HepG2 (cell line): ENCODE measurements around the gene ZNF582. TPM values are rescaled to one million over a fixed set of nuclear protein-coding genes. Genes with fewer than 3 reads are reported as not detected.
A peak's percentile ranks its signal among the peaks of the same experiment; 100 is the strongest.

ENCODE experiments used
- AHR ChIP-seq: IDR thresholded peaks from 2 replicates; pipeline ENCODE4 v1.6.1; 2018; ENCODE audit warnings: missing genetic modification reagents, missing compliant biosample characterization
- CEBPB ChIP-seq: IDR thresholded peaks from 2 replicates; pipeline ENCODE4 v1.6.1; 2011; ENCODE audit warnings: low read depth, low read length, improper control_type of control experiment, borderline replicate concordance
- JARID2 ChIP-seq: sonication (generic); formaldehyde crosslinking; IDR thresholded peaks from 2 replicates; pipeline ENCODE4 v1.8.1; 2023; ENCODE audit warnings: missing genetic modification reagents, inconsistent platforms; ENCODE audit not compliant: insufficient replicate concordance
- RXRA ChIP-seq: sonication (generic); formaldehyde crosslinking; IDR thresholded peaks from 2 replicates; pipeline ENCODE4 v1.5.1; 2020; ENCODE audit warnings: missing genetic modification reagents
- SALL1 ChIP-seq: sonication (generic); formaldehyde crosslinking; IDR thresholded peaks from 2 replicates; pipeline ENCODE4 v1.8.0; 2022; ENCODE audit warnings: mild to moderate bottlenecking, missing genetic modification reagents
- SAP130 ChIP-seq: IDR thresholded peaks from 2 replicates; pipeline ENCODE4 v1.6.1; 2016; ENCODE audit warnings: low read depth
- SRSF4 ChIP-seq: fragments of 200-400 bp; formaldehyde crosslinking; IDR thresholded peaks from one replicate; pipeline ENCODE4 v1.6.1; 2018; ENCODE audit warnings: mild to moderate bottlenecking, low read depth, low read length, moderate library complexity; ENCODE audit not compliant: poor library complexity, severe bottlenecking
- TOE1 ChIP-seq: sonication (generic); formaldehyde crosslinking; IDR thresholded peaks from 2 replicates; pipeline ENCODE4 v1.4.0; 2020; ENCODE audit warnings: mild to moderate bottlenecking, missing genetic modification reagents
- ZBTB38 ChIP-seq: sonication (generic); formaldehyde crosslinking; IDR thresholded peaks from 2 replicates; pipeline ENCODE4 v1.5.1; 2020; ENCODE audit warnings: mild to moderate bottlenecking, missing genetic modification reagents
- ZNF260 ChIP-seq: sonication (generic); formaldehyde crosslinking; IDR thresholded peaks from 2 replicates; pipeline ENCODE4 v1.4.0; 2020; ENCODE audit warnings: missing genetic modification reagents, low read depth, mild to moderate bottlenecking, borderline replicate concordance
- ZNF296 ChIP-seq: sonication (generic); formaldehyde crosslinking; conservative IDR thresholded peaks from 2 replicates; pipeline ENCODE4 v1.5.0; 2020; ENCODE audit warnings: mild to moderate bottlenecking, missing genetic modification reagents
- ZNF619 ChIP-seq: sonication (generic); formaldehyde crosslinking; IDR thresholded peaks from 2 replicates; pipeline ENCODE4 v1.4.0; 2020; ENCODE audit warnings: mild to moderate bottlenecking, missing genetic modification reagents
- ZNF777 ChIP-seq: sonication (generic); formaldehyde crosslinking; IDR thresholded peaks from 2 replicates; pipeline ENCODE4 v1.4.0; 2020; ENCODE audit warnings: missing genetic modification reagents
- ZNF792 ChIP-seq: IDR thresholded peaks from 2 replicates; pipeline ENCODE4 v1.6.1; 2016
- ZNF850 ChIP-seq: sonication (generic); formaldehyde crosslinking; conservative IDR thresholded peaks from 2 replicates; pipeline ENCODE4 v1.9.0; 2021; ENCODE audit warnings: mild to moderate bottlenecking, missing genetic modification reagents
- ZSCAN25 ChIP-seq: sonication (generic); formaldehyde crosslinking; IDR thresholded peaks from 2 replicates; pipeline ENCODE4 v1.8.0; 2022; ENCODE audit warnings: mild to moderate bottlenecking, missing genetic modification reagents
- polyA plus RNA-seq, 8 experiments: library from polyadenylated mRNA; depleted of rRNA in 3 of 8; stranded (reverse) in 7 of 8; unstranded in 1 of 8; fragments of >200 nt; fragmentation: Illumina TruSeq in 4 of 8; extraction: Trizol in 4 of 8; gene quantifications; 2 replicates each; pipeline versions ENCODE4 v1.2.1 to v1.2.3, GENCODE V29; 2011 to 2016; ENCODE audit warnings: low read depth in 4 of 8, missing spikeins in 1 of 8, mixed read lengths in 1 of 8; ENCODE audit not compliant: insufficient read depth in 1 of 8
- total RNA-seq, 5 experiments: library from RNA; depleted of rRNA; stranded (reverse); fragments of >200 nt; fragmentation: Illumina TruSeq; extraction: Trizol; gene quantifications; 2 replicates each; pipeline ENCODE4 v1.2.3, GENCODE V29; 2016; ENCODE audit warnings: low read depth in 1 of 5
- TF ChIP-seq, protein P1 (sequence below): sonication (generic); formaldehyde crosslinking; IDR thresholded peaks from 2 replicates; pipeline ENCODE4 v1.9.0; 2022; ENCODE audit warnings: missing genetic modification reagents, mild to moderate bottlenecking, borderline replicate concordance
- TF ChIP-seq, protein P2 (sequence below): sonication (generic); formaldehyde crosslinking; IDR thresholded peaks from 2 replicates; pipeline ENCODE4 v1.5.1; 2020; ENCODE audit warnings: mild to moderate bottlenecking, moderate library complexity, missing genetic modification reagents
- TF ChIP-seq, protein P3 (sequence below): sonication (generic); formaldehyde crosslinking; IDR thresholded peaks from 2 replicates; pipeline ENCODE4 v1.4.0; 2020; ENCODE audit warnings: mild to moderate bottlenecking, missing genetic modification reagents

ZNF582 gene
- total and polyA plus RNA-seq, 2 of the 13 experiments (the other 11 are each of a cell fraction or from before 2014, with no cell fraction given) = 0.83 to 1.6 TPM

- TF ChIP-seq TOE1 (no peak), ZBTB38 (peak; percentile 39; the same call in 1 of the 2 replicates), SAP130 (CRISPR knock-in tag) (peak; percentile 78), JARID2 (CRISPR knock-in tag) (no peak), SRSF4 (no peak), ZNF850 (CRISPR knock-in tag) (no peak), ZNF619 (CRISPR knock-in tag) (no peak), ZNF296 (CRISPR knock-in tag) (no peak), ZSCAN25 (CRISPR knock-in tag) (no peak; the same call in 1 of the 2 replicates), ZNF260 (CRISPR knock-in tag) (no peak), ZNF777 (CRISPR knock-in tag) (peak; percentile 54; the same call in 1 of the 2 replicates), SALL1 (peak; percentile 53; the same call in 1 of the 2 replicates), AHR (CRISPR knock-in tag) (no peak), RXRA (CRISPR knock-in tag) (no peak), CEBPB (no peak), ZNF792 (no peak; the same call in 1 of the 2 replicates)
- TF ChIP-seq, protein P1, sequence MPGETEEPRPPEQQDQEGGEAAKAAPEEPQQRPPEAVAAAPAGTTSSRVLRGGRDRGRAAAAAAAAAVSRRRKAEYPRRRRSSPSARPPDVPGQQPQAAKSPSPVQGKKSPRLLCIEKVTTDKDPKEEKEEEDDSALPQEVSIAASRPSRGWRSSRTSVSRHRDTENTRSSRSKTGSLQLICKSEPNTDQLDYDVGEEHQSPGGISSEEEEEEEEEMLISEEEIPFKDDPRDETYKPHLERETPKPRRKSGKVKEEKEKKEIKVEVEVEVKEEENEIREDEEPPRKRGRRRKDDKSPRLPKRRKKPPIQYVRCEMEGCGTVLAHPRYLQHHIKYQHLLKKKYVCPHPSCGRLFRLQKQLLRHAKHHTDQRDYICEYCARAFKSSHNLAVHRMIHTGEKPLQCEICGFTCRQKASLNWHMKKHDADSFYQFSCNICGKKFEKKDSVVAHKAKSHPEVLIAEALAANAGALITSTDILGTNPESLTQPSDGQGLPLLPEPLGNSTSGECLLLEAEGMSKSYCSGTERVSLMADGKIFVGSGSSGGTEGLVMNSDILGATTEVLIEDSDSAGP (CRISPR knock-in tag) = peak; percentile 87; the same call in 1 of the 2 replicates
- TF ChIP-seq, protein P2, sequence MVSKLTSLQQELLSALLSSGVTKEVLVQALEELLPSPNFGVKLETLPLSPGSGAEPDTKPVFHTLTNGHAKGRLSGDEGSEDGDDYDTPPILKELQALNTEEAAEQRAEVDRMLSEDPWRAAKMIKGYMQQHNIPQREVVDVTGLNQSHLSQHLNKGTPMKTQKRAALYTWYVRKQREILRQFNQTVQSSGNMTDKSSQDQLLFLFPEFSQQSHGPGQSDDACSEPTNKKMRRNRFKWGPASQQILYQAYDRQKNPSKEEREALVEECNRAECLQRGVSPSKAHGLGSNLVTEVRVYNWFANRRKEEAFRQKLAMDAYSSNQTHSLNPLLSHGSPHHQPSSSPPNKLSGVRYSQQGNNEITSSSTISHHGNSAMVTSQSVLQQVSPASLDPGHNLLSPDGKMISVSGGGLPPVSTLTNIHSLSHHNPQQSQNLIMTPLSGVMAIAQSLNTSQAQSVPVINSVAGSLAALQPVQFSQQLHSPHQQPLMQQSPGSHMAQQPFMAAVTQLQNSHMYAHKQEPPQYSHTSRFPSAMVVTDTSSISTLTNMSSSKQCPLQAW (CRISPR knock-in tag) = peak; percentile 66; the same call in 1 of the 2 replicates
- TF ChIP-seq, protein P3, sequence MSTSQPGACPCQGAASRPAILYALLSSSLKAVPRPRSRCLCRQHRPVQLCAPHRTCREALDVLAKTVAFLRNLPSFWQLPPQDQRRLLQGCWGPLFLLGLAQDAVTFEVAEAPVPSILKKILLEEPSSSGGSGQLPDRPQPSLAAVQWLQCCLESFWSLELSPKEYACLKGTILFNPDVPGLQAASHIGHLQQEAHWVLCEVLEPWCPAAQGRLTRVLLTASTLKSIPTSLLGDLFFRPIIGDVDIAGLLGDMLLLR (CRISPR knock-in tag) = no peak
Measured at GRCh38 chr19:56403764-56404704, 10.7 kb upstream of the ZNF582 start, which contains the start of gene ZNF583 (continued).
